ENCODE results near the gene TERB1. TPM values are rescaled to one million over a fixed set of nuclear protein-coding genes. Genes with fewer than 3 reads are reported as not detected.

Gene TERB1
- total RNA-seq, 2 donors from 2014 or later: not detected

DNA sequence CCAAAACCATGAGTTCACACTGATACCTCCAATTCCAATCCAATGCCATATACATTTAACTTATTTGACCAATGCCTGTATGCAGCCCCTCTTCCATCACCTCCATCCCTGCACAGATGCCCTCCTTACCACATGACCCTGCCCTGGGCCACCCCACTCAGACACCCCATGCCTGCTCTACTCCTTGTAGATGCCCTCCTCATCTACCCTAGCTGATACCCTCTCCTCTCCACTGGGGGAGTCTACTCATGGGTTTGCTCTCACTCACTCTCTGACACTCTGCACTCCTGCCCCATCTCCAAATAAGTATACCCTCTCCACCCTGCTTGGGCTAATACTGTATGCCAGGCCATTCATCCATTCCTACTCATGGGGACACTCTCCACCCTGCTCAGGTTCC lies 88.9 kb downstream of the TERB1 start:
- TF ChIP-seq CTCF (conservative IDR thresholded peaks at IDR 0.05): no peak
- no peaks in the 10 kb centered on the region for H3K27me3 Mint-ChIP-seq (ENCODE audit: insufficient read depth)
- Histone ChIP-seq H3K9ac (ENCODE audit: extremely low read depth, low read length, poor library complexity, severe bottlenecking) (no peak overlapping the region), H3K4me3 (ENCODE audit: low read length) (no peak overlapping the region), H3K4me1 (ENCODE audit: control insufficient read depth, insufficient read depth, low read length) (no peaks in the 10 kb centered on the region), H3K9me3 (ENCODE audit: control insufficient read depth, low read length) (peaks cover 5% of the 10 kb centered on the region), H3K36me3 (ENCODE audit: control insufficient read depth, insufficient read depth, low read length) (peaks cover 4% of the 10 kb centered on the region), H3K27ac (ENCODE audit: low read depth, low read length) (no peak overlapping the region), H3K27me3 (ENCODE audit: control insufficient read depth, insufficient read depth, low read length, poor library complexity, severe bottlenecking) (no peaks in the 10 kb centered on the region)
- H3K4me1 Mint-ChIP-seq: no peaks in the 10 kb centered on the region
- peaks cover 6% of the 10 kb centered on the region for H3K36me3 Mint-ChIP-seq (ENCODE audit: low read depth)
- no peak for DNase-seq
- no peak overlapping the region for H3K27ac Mint-ChIP-seq
- no peak overlapping the region for H3K4me3 Mint-ChIP-seq
- peaks cover 24% of the 10 kb centered on the region for H3K9me3 Mint-ChIP-seq

- Mint-ChIP-seq H3K9me3 (peaks cover 24% of the 10 kb centered on the region), H3K27me3 (ENCODE audit: insufficient read depth) (no peaks in the 10 kb centered on the region), H3K4me1 (peaks cover 2% of the 10 kb centered on the region), H3K27ac (no peak overlapping the region), H3K4me3 (no peak overlapping the region), H3K36me3 (ENCODE audit: low read depth) (no peaks in the 10 kb centered on the region)
- Histone ChIP-seq H3K9me3 (ENCODE audit: control insufficient read depth, low read length) (peaks cover 5% of the 10 kb centered on the region), H3K9ac (ENCODE audit: extremely low read depth, low read length, poor library complexity, severe bottlenecking) (no peak overlapping the region), H3K4me3 (ENCODE audit: low read length) (no peak overlapping the region), H3K4me1 (ENCODE audit: control insufficient read depth, insufficient read depth, low read length) (no peaks in the 10 kb centered on the region), H3K27ac (ENCODE audit: low read depth, low read length) (no peak overlapping the region), H3K36me3 (ENCODE audit: control insufficient read depth, insufficient read depth, low read length) (no peaks in the 10 kb centered on the region), H3K27me3 (ENCODE audit: control insufficient read depth, insufficient read depth, low read length, poor library complexity, severe bottlenecking) (no peaks in the 10 kb centered on the region)
- no peak for DNase-seq
- no peak for TF ChIP-seq CTCF (conservative IDR thresholded peaks at IDR 0.05)
These were observed 89.8 kb downstream of the TERB1 start for GRCh38 chr16:66711581-66711980.

GRCh38 chr16:66706506-66706880 lies 94.9 kb downstream of the TERB1 start:
- Histone ChIP-seq H3K9ac (ENCODE audit: extremely low read depth, low read length, poor library complexity, severe bottlenecking) (no peak overlapping the region), H3K4me1 (ENCODE audit: control insufficient read depth, insufficient read depth, low read length) (no peaks in the 10 kb centered on the region), H3K36me3 (ENCODE audit: control insufficient read depth, insufficient read depth, low read length) (no peaks in the 10 kb centered on the region), H3K27me3 (ENCODE audit: control insufficient read depth, insufficient read depth, low read length, poor library complexity, severe bottlenecking) (no peaks in the 10 kb centered on the region), H3K4me3 (ENCODE audit: low read length) (no peak overlapping the region), H3K9me3 (ENCODE audit: control insufficient read depth, low read length) (peaks cover 2% of the 10 kb centered on the region), H3K27ac (ENCODE audit: low read depth, low read length) (no peak overlapping the region)
- no peak overlapping the region for H3K27ac Mint-ChIP-seq
- no peaks in the 10 kb centered on the region for H3K27me3 Mint-ChIP-seq (ENCODE audit: insufficient read depth)
- peaks cover 12% of the 10 kb centered on the region for H3K9me3 Mint-ChIP-seq
- no peak overlapping the region for H3K4me3 Mint-ChIP-seq
- 90 to 100% methylated on average over 4 to 8 of the region's 8 CpGs for WGBS, 2 experiments (ENCODE audit: insufficient coverage in 1 of 2, insufficient read length in 1 of 2)
- peaks cover 4% of the 10 kb centered on the region for H3K4me1 Mint-ChIP-seq
- peak; percentile 64 for DNase-seq
- no peaks in the 10 kb centered on the region for H3K36me3 Mint-ChIP-seq (ENCODE audit: low read depth)
- no peak for TF ChIP-seq CTCF (conservative IDR thresholded peaks at IDR 0.05)
